Upper lobe of right lung (tissue), 1 donor: Measurements from ENCODE around the gene FOXN3. TPM values are rescaled to one million over a fixed set of nuclear protein-coding genes. Genes with fewer than 3 reads are reported as not detected.

Source experiments
- ATAC-seq: fragments of 200-7000 bp; cut with Tn5 transposase; one replicate; pipeline ENCODE4 v1.9.1; 2020; ENCODE audit warnings: mild to moderate bottlenecking, moderate library complexity
- DNase-seq: peaks from one replicate; pipeline ENCODE4 v3.0.0-alpha.2; 2020
- H3K27ac ChIP-seq: fragments of 200-600 bp; one replicate; pipeline ENCODE4 v1.8.0; 2022
- H3K27me3 ChIP-seq: fragments of 200-600 bp; one replicate; pipeline ENCODE4 v1.8.0; 2022; ENCODE audit warnings: mild to moderate bottlenecking
- H3K36me3 ChIP-seq: fragments of 200-600 bp; one replicate; pipeline ENCODE4 v1.8.0; 2022
- H3K4me1 ChIP-seq: fragments of 200-600 bp; one replicate; pipeline ENCODE4 v1.8.0; 2022
- H3K4me3 ChIP-seq: fragments of 200-600 bp; one replicate; pipeline ENCODE4 v1.8.0; 2022; ENCODE audit warnings: mild to moderate bottlenecking
- H3K9me3 ChIP-seq: fragments of 200-600 bp; one replicate; pipeline ENCODE4 v1.8.0; 2022
- intact Hi-C: fragments of 100-400 bp; cut with DNase I; formaldehyde crosslinking; loops from one replicate; pipeline ENCODE4 v1.11.0; 2022
- total RNA-seq: library from RNA; stranded (reverse); fragmentation: NEBNext Ultra II Directional; extraction: Animal tissue kit (Norgen Biotek cat#: 25700); gene quantifications from one replicate; pipeline ENCODE4 v1.2.1, GENCODE V29; 2021
- TF ChIP-seq, protein P1 (sequence below): fragments of 200-600 bp; IDR thresholded peaks from one replicate; pipeline ENCODE4 v1.8.0; 2022; ENCODE audit warnings: antibody characterized with exemption
- donor health status: DM: no; HTN: yes; CAD: no; lungs with severe emphysema.

The FOXN3 gene
- total RNA-seq, 1 donor from 2014 or later, result 103 TPM

DNA sequence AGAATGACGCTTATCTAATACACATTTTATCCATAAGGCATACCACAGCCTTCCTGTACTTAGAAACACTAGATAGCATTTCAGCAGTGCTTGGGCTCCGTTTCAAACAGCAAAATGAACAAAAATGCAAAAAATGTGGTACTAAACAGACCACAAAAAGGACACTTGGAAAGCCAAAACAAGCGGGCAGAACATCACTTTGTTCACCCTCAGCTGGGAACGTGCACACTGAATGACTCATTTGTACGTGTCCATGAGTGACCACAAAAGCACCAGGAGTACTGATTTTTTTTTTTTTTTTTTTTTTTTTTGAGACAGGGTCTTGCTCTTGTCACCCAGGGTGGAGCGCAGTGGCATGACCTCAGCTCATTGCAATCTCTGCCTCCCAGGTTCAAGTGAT lies 8.9 kb upstream of the FOXN3 start:
- Histone ChIP-seq H3K4me1 (peaks cover 25% of the 10 kb centered on the region), H3K36me3 (no peaks in the 10 kb centered on the region), H3K27ac (no peak overlapping the region), H3K27me3 (no peaks in the 10 kb centered on the region), H3K4me3 (no peak overlapping the region), H3K9me3 (no peaks in the 10 kb centered on the region)
- ATAC-seq (no peak), DNase-seq (no peak)
- intact Hi-C loops, result no loop called here
- TF ChIP-seq, protein P1, sequence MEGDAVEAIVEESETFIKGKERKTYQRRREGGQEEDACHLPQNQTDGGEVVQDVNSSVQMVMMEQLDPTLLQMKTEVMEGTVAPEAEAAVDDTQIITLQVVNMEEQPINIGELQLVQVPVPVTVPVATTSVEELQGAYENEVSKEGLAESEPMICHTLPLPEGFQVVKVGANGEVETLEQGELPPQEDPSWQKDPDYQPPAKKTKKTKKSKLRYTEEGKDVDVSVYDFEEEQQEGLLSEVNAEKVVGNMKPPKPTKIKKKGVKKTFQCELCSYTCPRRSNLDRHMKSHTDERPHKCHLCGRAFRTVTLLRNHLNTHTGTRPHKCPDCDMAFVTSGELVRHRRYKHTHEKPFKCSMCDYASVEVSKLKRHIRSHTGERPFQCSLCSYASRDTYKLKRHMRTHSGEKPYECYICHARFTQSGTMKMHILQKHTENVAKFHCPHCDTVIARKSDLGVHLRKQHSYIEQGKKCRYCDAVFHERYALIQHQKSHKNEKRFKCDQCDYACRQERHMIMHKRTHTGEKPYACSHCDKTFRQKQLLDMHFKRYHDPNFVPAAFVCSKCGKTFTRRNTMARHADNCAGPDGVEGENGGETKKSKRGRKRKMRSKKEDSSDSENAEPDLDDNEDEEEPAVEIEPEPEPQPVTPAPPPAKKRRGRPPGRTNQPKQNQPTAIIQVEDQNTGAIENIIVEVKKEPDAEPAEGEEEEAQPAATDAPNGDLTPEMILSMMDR, result no peak

DNA sequence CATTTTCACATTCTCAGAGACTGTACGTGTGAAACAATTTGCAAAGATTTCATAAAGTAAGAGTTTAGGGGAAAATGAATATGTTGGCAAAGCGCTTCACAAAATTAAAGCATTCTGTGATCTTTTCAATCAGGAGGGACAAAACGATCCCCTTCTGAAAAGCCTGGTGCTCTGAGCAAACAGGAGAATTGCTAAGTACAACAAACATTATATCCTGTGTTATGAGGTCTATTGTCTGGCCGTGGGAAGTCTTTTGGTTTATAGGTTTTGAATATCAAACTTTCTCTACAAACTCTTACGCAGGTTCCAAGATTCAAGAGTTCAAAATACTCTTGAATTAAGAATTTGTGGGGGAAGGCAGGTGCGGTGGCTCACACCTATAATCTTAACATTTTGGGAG lies 7.2 kb upstream of the FOXN3 start:
- TF ChIP-seq, protein P1, result no peak
- no peaks in the 10 kb centered on the region for H3K27me3 ChIP-seq
- DNase-seq, result no peak
- H3K4me3 ChIP-seq, result no peak overlapping the region
- no peak for ATAC-seq
- no peak overlapping the region for H3K27ac ChIP-seq
- peaks cover 16% of the 10 kb centered on the region for H3K4me1 ChIP-seq
- no peaks in the 10 kb centered on the region for H3K36me3 ChIP-seq
- intact Hi-C loops, result no loop called here
- H3K9me3 ChIP-seq, result no peaks in the 10 kb centered on the region

DNA sequence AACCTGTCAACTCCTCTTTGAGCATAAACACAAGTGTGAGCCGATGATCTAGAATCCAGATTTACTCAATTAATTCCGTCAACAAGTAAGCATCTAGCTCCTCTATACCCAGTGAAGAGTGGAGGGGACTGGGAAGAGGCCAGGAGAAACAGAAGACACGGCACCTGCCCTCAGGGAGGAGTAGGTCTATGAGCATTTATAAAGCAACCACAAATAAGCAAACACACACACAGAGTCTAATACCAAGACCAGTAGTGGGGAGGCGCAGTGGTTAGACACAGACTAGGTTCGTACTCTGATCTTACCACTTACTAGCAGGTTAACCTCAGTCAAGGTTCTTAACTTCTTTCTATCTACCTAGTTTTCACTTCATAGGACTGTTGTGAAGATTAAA lies 5.9 kb upstream of the FOXN3 start:
- Histone ChIP-seq H3K4me1 (peaks cover 11% of the 10 kb centered on the region), H3K36me3 (no peaks in the 10 kb centered on the region), H3K4me3 (no peak overlapping the region), H3K27ac (no peak overlapping the region), H3K27me3 (no peaks in the 10 kb centered on the region), H3K9me3 (no peaks in the 10 kb centered on the region)
- no peak for DNase-seq
- TF ChIP-seq, protein P1, result no peak
- intact Hi-C loops, result no loop called here
- ATAC-seq, result no peak

DNA sequence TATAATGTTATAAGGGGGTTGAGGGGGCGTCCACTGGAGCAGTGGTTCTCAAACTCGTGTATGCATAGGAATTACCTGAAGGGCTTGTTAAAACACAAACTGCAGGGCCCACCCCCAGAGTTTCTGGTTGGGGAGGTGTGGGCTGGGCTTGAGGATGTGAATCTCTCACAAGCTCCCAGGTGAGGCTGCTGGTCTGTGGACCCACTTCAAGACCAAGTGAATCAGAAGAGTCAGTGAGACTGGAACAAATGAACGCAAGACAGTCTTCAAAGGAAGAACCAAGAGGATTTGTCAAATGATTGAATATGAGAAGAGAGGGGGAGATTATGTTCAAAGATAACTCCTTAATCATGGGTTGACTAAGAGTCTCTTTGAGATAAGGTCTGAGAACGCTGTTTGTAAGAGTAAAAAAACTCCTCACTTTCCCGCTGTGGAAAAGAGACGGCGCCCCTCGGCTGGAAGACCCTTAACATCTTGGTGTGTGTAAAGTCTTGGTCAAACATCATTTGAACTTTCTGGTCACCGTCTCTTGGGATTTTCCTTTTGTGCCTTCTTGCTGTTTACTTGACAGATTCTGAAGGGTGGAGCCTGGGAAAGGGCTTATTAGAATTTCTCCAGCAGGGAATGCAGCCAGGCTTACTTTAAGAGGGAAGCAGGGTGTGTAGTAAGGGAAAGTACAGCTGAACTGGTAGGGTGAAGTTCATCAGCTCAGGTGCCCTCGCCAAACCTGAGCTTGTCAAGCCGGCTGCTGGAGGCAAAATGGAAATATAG lies 5.3 kb upstream of the FOXN3 start:
- Histone ChIP-seq H3K36me3 (no peaks in the 10 kb centered on the region), H3K27me3 (no peaks in the 10 kb centered on the region), H3K4me3 (no peak overlapping the region), H3K4me1 (peaks cover 11% of the 10 kb centered on the region), H3K27ac (no peak overlapping the region), H3K9me3 (no peaks in the 10 kb centered on the region)
- peak; percentile 75 for ATAC-seq
- DNase-seq, result no peak
- TF ChIP-seq, protein P1, result no peak
- intact Hi-C loops, result no loop called here

DNA sequence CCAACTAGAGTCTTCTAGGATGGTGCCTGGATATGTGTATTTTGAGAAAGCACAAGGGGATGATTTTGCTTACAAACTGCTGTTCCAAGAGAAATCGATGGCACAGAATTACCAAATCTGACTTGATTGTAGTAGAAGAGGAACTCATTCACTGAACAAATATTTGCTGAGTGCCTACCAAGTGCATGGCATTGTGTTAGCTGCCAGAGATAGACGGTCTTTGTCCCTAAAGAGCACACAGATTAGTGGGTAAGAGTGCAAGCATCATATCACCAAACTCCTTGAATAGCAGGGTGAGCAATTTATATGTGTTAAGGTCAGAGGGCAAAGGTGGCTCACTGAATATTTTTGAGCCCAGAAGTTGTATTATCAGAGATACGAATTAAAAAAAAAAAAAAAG lies 3.5 kb upstream of the FOXN3 start:
- no peaks in the 10 kb centered on the region for H3K9me3 ChIP-seq
- peaks cover 11% of the 10 kb centered on the region for H3K4me1 ChIP-seq
- DNase-seq (no peak), ATAC-seq (no peak)
- H3K4me3 ChIP-seq, result no peak overlapping the region
- no peak overlapping the region for H3K27ac ChIP-seq
- H3K27me3 ChIP-seq, result no peaks in the 10 kb centered on the region
- TF ChIP-seq, protein P1, result no peak
- no peaks in the 10 kb centered on the region for H3K36me3 ChIP-seq
- intact Hi-C loops, result no loop called here
